Gastroesophageal sphincter (tissue), 3 donors: ENCODE measurements around the gene DPP6.

Experiments
- POLR2A ChIP-seq, 2 donors: fragments of 450-650 bp; IDR thresholded peaks; one replicate each; pipeline ENCODE4 v1.6.1; 2017; ENCODE audit warnings: antibody characterized with exemption in 2 of 2, mild to moderate bottlenecking in 2 of 2, moderate library complexity in 1 of 2
- POLR2AphosphoS5 ChIP-seq: sonication (generic); formaldehyde crosslinking; IDR thresholded peaks from one replicate; pipeline ENCODE4 v1.6.1; 2017; ENCODE audit warnings: antibody characterized with exemption
- TF ChIP-seq, protein P1 (sequence below), 4 experiments: fragments of 200-600 bp in 2 of 4; fragments of 450-650 bp in 2 of 4; sonication (generic) in 1 of 4; IDR thresholded peaks; one replicate each; pipeline ENCODE4 v1.5.1; 2017 to 2019; ENCODE audit warnings: antibody characterized with exemption in 4 of 4, mild to moderate bottlenecking in 2 of 4, moderate library complexity in 2 of 4

DNA sequence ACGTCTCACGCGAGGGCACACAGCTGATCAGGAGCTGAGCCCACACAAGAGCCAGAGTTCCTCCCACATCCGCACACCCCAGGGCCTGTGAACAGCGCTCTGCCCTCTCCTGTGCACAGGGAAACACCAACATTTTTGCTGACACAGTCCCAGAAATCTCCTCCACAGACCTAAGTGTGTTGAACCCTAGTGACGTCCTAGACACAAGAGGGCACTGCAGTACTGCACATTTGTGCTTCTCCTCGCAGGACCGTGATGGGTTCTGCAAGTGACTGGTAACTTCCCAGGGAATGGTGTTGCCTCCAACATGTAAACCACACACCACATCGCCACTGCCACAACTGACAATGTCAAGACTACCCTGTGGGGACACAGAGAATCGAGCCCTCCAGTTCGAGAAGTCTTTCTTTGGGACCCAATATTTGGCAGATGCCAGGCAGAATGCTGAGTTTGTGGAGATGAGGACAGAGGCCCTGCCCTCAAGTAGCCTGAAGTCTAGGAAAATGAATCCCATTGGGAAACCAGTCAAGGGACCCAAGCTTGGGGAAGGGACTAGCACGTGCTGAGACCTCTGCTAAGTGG is 780.5 kb downstream of the DPP6 start:
- TF ChIP-seq POLR2A (IDR thresholded peaks at IDR 0.05) (no peak), POLR2AphosphoS5 (no peak)
- TF ChIP-seq, protein P1, sequence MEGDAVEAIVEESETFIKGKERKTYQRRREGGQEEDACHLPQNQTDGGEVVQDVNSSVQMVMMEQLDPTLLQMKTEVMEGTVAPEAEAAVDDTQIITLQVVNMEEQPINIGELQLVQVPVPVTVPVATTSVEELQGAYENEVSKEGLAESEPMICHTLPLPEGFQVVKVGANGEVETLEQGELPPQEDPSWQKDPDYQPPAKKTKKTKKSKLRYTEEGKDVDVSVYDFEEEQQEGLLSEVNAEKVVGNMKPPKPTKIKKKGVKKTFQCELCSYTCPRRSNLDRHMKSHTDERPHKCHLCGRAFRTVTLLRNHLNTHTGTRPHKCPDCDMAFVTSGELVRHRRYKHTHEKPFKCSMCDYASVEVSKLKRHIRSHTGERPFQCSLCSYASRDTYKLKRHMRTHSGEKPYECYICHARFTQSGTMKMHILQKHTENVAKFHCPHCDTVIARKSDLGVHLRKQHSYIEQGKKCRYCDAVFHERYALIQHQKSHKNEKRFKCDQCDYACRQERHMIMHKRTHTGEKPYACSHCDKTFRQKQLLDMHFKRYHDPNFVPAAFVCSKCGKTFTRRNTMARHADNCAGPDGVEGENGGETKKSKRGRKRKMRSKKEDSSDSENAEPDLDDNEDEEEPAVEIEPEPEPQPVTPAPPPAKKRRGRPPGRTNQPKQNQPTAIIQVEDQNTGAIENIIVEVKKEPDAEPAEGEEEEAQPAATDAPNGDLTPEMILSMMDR (IDR thresholded peaks at IDR 0.05): no peak
